ENCODE data around the gene KIF17. TPM values are rescaled to one million over a fixed set of nuclear protein-coding genes. Genes with fewer than 3 reads are reported as not detected.
A peak's percentile ranks its signal among the peaks of the same experiment; 100 is the strongest.

Gene KIF17
- total RNA-seq, 4 donors from 2014 or later: 0.80 to 10.3 (median 2.2) TPM

GRCh38 chr1:20619999-20620398 lies 97.8 kb downstream of the KIF17 start:
- no peak overlapping the region for H3K27ac ChIP-seq

GRCh38 chr1:20618550-20618949 lies 99.3 kb downstream of the KIF17 start:
- Histone ChIP-seq H3K9me3 (no peaks in the 10 kb centered on the region), H3K4me3 (no peak overlapping the region), H3K27ac (no peak overlapping the region), H3K36me3 (no peaks in the 10 kb centered on the region), H3K4me1 (peaks cover 0 to 12% (median 0%) of the 10 kb centered on the region in 4 donors), H3K27me3 (no peaks in the 10 kb centered on the region)
- TF ChIP-seq CTCF (IDR thresholded peaks at IDR 0.05) (no peak), POLR2A (IDR thresholded peaks at IDR 0.05) (no peak)
- no peak for DNase-seq

More at GRCh38 chr1:20619999-20620398, 97.8 kb downstream of the KIF17 start:
- DNase-seq: no peak
- Histone ChIP-seq H3K4me3 (no peak overlapping the region), H3K36me3 (no peaks in the 10 kb centered on the region), H3K9me3 (no peaks in the 10 kb centered on the region), H3K27me3 (no peaks in the 10 kb centered on the region), H3K4me1 (no peaks in the 10 kb centered on the region)
- TF ChIP-seq POLR2A (IDR thresholded peaks at IDR 0.05) (no peak), CTCF (IDR thresholded peaks at IDR 0.05) (no peak)

GRCh38 chr1:20616847-20617487 lies 100.8 kb downstream of the KIF17 start:
- Histone ChIP-seq H3K9me3 (no peaks in the 10 kb centered on the region), H3K27me3 (no peaks in the 10 kb centered on the region), H3K4me1 (peaks cover 0 to 13% (median 0%) of the 10 kb centered on the region in 4 donors), H3K27ac (no peak overlapping the region), H3K4me3 (no peak overlapping the region), H3K36me3 (no peaks in the 10 kb centered on the region)
- no peak for DNase-seq
- TF ChIP-seq CTCF (IDR thresholded peaks at IDR 0.05) (no peak), POLR2A (IDR thresholded peaks at IDR 0.05) (no peak)

GRCh38 chr1:20615946-20616846 lies 101.6 kb downstream of the KIF17 start:
- Histone ChIP-seq H3K27me3 (no peaks in the 10 kb centered on the region), H3K9me3 (no peaks in the 10 kb centered on the region), H3K36me3 (no peaks in the 10 kb centered on the region), H3K4me3 (no peak overlapping the region), H3K27ac (no peak overlapping the region), H3K4me1 (peaks cover 0 to 13% (median 0%) of the 10 kb centered on the region in 4 donors)
- no peak for TF ChIP-seq POLR2A (IDR thresholded peaks at IDR 0.05)
- no peak for TF ChIP-seq CTCF (IDR thresholded peaks at IDR 0.05)
- DNase-seq: no peak

GRCh38 chr1:20614131-20614579 lies 103.7 kb downstream of the KIF17 start:
- TF ChIP-seq POLR2A (IDR thresholded peaks at IDR 0.05) (no peak), CTCF (IDR thresholded peaks at IDR 0.05) (no peak)
- Histone ChIP-seq H3K36me3 (no peaks in the 10 kb centered on the region), H3K4me1 (peaks cover 0 to 13% (median 0%) of the 10 kb centered on the region in 4 donors), H3K9me3 (no peaks in the 10 kb centered on the region), H3K4me3 (no peak overlapping the region), H3K27me3 (no peaks in the 10 kb centered on the region), H3K27ac (peak overlapping the region in 3 of 4 donors; percentile 45 to 89 (median 70))
- DNase-seq: no peak

Other genes with a start within 250 kb of the KIF17 start
- 10 to 100 TPM; 18.2 to 89.7 (median 75.1) TPM for gene CAMK2N1, start 231.8 kb downstream of the KIF17 start, total RNA-seq
- gene MUL1, start 209.9 kb downstream of the KIF17 start, total RNA-seq: 10 to 100 TPM in 3 of 4 donors, 1 to 10 TPM in 1; 5.8 to 42.9 (median 28.7) TPM
- gene FAM43B, start 165.4 kb downstream of the KIF17 start, total RNA-seq: not detected
- gene CDA, start 128.9 kb downstream of the KIF17 start, total RNA-seq: 10 to 100 TPM in 3 of 4 donors, not detected in 1; 33.9 to 47.1 (median 39.1) TPM
- gene PINK1, start 84.5 kb downstream of the KIF17 start, total RNA-seq: 10 to 100 TPM; 71.8 to 96.1 (median 89.4) TPM
- 100 to 1,000 TPM in 3 of 4 donors, 10 to 100 TPM in 1; 44.6 to 145 (median 126) TPM for gene DDOST, start 56.6 kb downstream of the KIF17 start, total RNA-seq
- gene SH2D5, start 14.7 kb upstream of the KIF17 start, total RNA-seq: not detected
- 1,000 to 10,000 TPM in 1 of 4 donors, 100 to 1,000 TPM in 3; 259 to 1,144 (median 287) TPM for gene HP1BP3, start 69.3 kb upstream of the KIF17 start, total RNA-seq

All from Peyer's patch (tissue), 4 donors.